Endothelial cell of umbilical vein (primary cell): Measurements from ENCODE around the gene GPR119. TPM values are rescaled to one million over a fixed set of nuclear protein-coding genes. Genes with fewer than 3 reads are reported as not detected.

Source experiments
- BruUV-seq: library from RNA; stranded (reverse); fragments of 400-500 nt; replicated peaks from 2 replicates; lab custom pipeline; 2021; lab: Mats Ljungman, UMichigan
- CTCF ChIA-PET: fragments of 300-600, 350-600 bp; sonication (Branson Sonifier 250); formaldehyde crosslinking; loops from one replicate; lab custom pipeline; 2021; ENCODE audit warnings: antibody characterized with exemption, inconsistent platforms; lab: Charles Lee
- POLR2A ChIA-PET: fragments of 300-600, 350-600 bp; sonication (Branson Sonifier 250); formaldehyde crosslinking; loops from one replicate; lab custom pipeline; 2021; ENCODE audit warnings: antibody characterized with exemption, inconsistent platforms; lab: Charles Lee
- DNase-seq: peaks from one replicate; pipeline ENCODE4 v3.0.0-alpha.2; 2011; ENCODE audit warnings: low read depth, low spot score
- FAIRE-seq: peaks from 2 replicates; lab custom pipeline; 2011; peaks lifted over from hg19 to GRCh38; lab: Jason Lieb, UNC
- H2AFZ ChIP-seq: 2 replicates; pipeline ENCODE4 v1.6.0; 2012; ENCODE audit warnings: low read depth, low read length, control low read depth, inconsistent platforms
- H3K27ac ChIP-seq: 2 replicates; pipeline ENCODE4 v1.5.1; 2011; ENCODE audit warnings: low read depth, mild to moderate bottlenecking, control low read depth, low read length, moderate library complexity; ENCODE audit not compliant: insufficient read depth
- H3K27me3 ChIP-seq, 2 experiments: 2 replicates each; pipeline versions ENCODE4 v1.6.0 to v1.6.1; 2011; ENCODE audit warnings: low read length in 2 of 2, mixed read lengths in 1 of 2; ENCODE audit not compliant: control insufficient read depth in 2 of 2, insufficient read depth in 2 of 2
- H3K36me3 ChIP-seq, 2 experiments: 2 replicates in 1 of 2; 3 replicates in 1 of 2; pipeline ENCODE4 v1.5.1; 2011; ENCODE audit warnings: low read length in 2 of 2, mild to moderate bottlenecking in 1 of 2, moderate library complexity in 1 of 2; ENCODE audit not compliant: control insufficient read depth in 2 of 2, insufficient read depth in 2 of 2; ENCODE audit errors: extremely low read depth in 1 of 2
- H3K4me1 ChIP-seq: 3 replicates; pipeline ENCODE4 v1.5.1; 2011; ENCODE audit warnings: mild to moderate bottlenecking, low read length; ENCODE audit not compliant: control insufficient read depth, insufficient read depth; ENCODE audit errors: extremely low read depth
- H3K4me2 ChIP-seq: 2 replicates; pipeline ENCODE4 v1.6.1; 2011; ENCODE audit warnings: low read length, control low read depth, mixed read lengths; ENCODE audit not compliant: insufficient read depth
- H3K4me3 ChIP-seq, 3 experiments: fragments of 200-600 bp in 1 of 3; sonication (generic), shearing (Covaris generic) in 1 of 3; replicated peaks in 1 of 3; 2 replicates each; pipeline ENCODE4 v1.5.1; 2011 to 2016; ENCODE audit warnings: control low read depth in 3 of 3, low read length in 3 of 3, mild to moderate bottlenecking in 2 of 3, inconsistent platforms in 1 of 3, low read depth in 1 of 3, moderate library complexity in 1 of 3; ENCODE audit not compliant: insufficient read depth in 1 of 3
- H3K79me2 ChIP-seq: 2 replicates; pipeline ENCODE4 v1.6.0; 2012; ENCODE audit warnings: low read length, inconsistent platforms; ENCODE audit not compliant: control insufficient read depth, insufficient read depth
- H3K9ac ChIP-seq: replicated peaks from 2 replicates; pipeline ENCODE3; 2011; ENCODE audit warnings: low read length, control low read depth; ENCODE audit not compliant: insufficient read depth; ENCODE audit errors: extremely low read depth
- H3K9me1 ChIP-seq: replicated peaks from 3 replicates; pipeline ENCODE4 v1.6.0; 2011; ENCODE audit warnings: mild to moderate bottlenecking, low read length; ENCODE audit not compliant: control insufficient read depth, insufficient read depth; ENCODE audit errors: extremely low read depth
- H3K9me3 ChIP-seq: replicated peaks from 2 replicates; pipeline ENCODE4 v1.5.1; 2012; ENCODE audit warnings: low read length, inconsistent platforms; ENCODE audit not compliant: control insufficient read depth, insufficient read depth
- H4K20me1 ChIP-seq: replicated peaks from 2 replicates; pipeline ENCODE3; 2011; ENCODE audit warnings: mild to moderate bottlenecking, low read length; ENCODE audit not compliant: control insufficient read depth, insufficient read depth; ENCODE audit errors: extremely low read depth
- CTCF ChIP-seq, 2 donors: IDR thresholded peaks; 1 replicate in 1 of 2; 2 replicates in 1 of 2; pipeline ENCODE4 v1.5.1; 2011; ENCODE audit warnings: low read length in 2 of 2, mild to moderate bottlenecking in 2 of 2, moderate library complexity in 2 of 2, control low read depth in 1 of 2, inconsistent platforms in 1 of 2, low read depth in 1 of 2; ENCODE audit not compliant: insufficient read depth in 1 of 2; ENCODE audit errors: extremely low read depth in 1 of 2
- EZH2 ChIP-seq: IDR thresholded peaks from 2 replicates; pipeline ENCODE4 v1.6.1; 2012; ENCODE audit warnings: borderline replicate concordance, low read depth, mild to moderate bottlenecking, moderate library complexity, low read length, inconsistent platforms; ENCODE audit not compliant: severe bottlenecking
- FOS ChIP-seq: IDR thresholded peaks from 2 replicates; pipeline ENCODE4 v1.6.1; 2011; ENCODE audit warnings: mild to moderate bottlenecking, low read length, moderate library complexity, borderline replicate concordance; ENCODE audit not compliant: insufficient read depth
- GATA2 ChIP-seq: IDR thresholded peaks from 2 replicates; pipeline ENCODE4 v1.7.0; 2011; ENCODE audit warnings: low read depth, mild to moderate bottlenecking, moderate library complexity, mixed read lengths, low read length; ENCODE audit not compliant: insufficient read length, insufficient read depth
- JUN ChIP-seq: IDR thresholded peaks from 2 replicates; pipeline ENCODE4 v1.6.1; 2011; ENCODE audit warnings: borderline replicate concordance, low read depth; ENCODE audit not compliant: insufficient read length, insufficient read depth
- MAX ChIP-seq: IDR thresholded peaks from 2 replicates; pipeline ENCODE4 v1.6.1; 2011; ENCODE audit not compliant: insufficient read depth, insufficient read length
- MYC ChIP-seq: IDR thresholded peaks from one replicate; pipeline ENCODE4 v1.6.1; 2011; ENCODE audit warnings: mild to moderate bottlenecking, low read depth, low read length
- POLR2A ChIP-seq: IDR thresholded peaks from 2 replicates; pipeline ENCODE4 v1.6.1; 2012; ENCODE audit warnings: low read depth, mild to moderate bottlenecking, control low read depth, low read length
- POLR2AphosphoS5 ChIP-seq: IDR thresholded peaks from 2 replicates; pipeline ENCODE4 v1.6.1; 2012; ENCODE audit warnings: low read depth, mild to moderate bottlenecking, control low read depth, low read length, moderate library complexity; ENCODE audit not compliant: insufficient read depth
- dilution Hi-C: fragments of 300-500 bp; cut with MboI; formaldehyde crosslinking; loops from one replicate; pipeline ENCODE4 v1.15.0; 2019; ENCODE audit warnings: low sequenced_read_pairs; ENCODE audit not compliant: extremely low pct_ligation_motif_present
- intact Hi-C: fragments of 100-400 bp; cut with micrococcal nuclease; formaldehyde crosslinking; loops from one replicate; pipeline ENCODE4 v1.10.0; 2022
- polyA plus RNA-seq, 4 experiments: library from polyadenylated mRNA; depleted of rRNA in 3 of 4; stranded (reverse) in 3 of 4; unstranded in 1 of 4; fragments of >200 nt; gene quantifications; 2 replicates each; pipeline versions ENCODE4 v1.2.1 to v1.2.3, GENCODE V29; 2011 to 2012; ENCODE audit warnings: missing spikeins in 1 of 4
- total RNA-seq: library from RNA; stranded (reverse); gene quantifications from 2 replicates; pipeline ENCODE4 v1.2.3, GENCODE V29; 2021

Gene GPR119
- total and polyA plus RNA-seq, 2 donors (not counting 3 experiments of a cell fraction or from before 2014, with no cell fraction given): not detected

DNA sequence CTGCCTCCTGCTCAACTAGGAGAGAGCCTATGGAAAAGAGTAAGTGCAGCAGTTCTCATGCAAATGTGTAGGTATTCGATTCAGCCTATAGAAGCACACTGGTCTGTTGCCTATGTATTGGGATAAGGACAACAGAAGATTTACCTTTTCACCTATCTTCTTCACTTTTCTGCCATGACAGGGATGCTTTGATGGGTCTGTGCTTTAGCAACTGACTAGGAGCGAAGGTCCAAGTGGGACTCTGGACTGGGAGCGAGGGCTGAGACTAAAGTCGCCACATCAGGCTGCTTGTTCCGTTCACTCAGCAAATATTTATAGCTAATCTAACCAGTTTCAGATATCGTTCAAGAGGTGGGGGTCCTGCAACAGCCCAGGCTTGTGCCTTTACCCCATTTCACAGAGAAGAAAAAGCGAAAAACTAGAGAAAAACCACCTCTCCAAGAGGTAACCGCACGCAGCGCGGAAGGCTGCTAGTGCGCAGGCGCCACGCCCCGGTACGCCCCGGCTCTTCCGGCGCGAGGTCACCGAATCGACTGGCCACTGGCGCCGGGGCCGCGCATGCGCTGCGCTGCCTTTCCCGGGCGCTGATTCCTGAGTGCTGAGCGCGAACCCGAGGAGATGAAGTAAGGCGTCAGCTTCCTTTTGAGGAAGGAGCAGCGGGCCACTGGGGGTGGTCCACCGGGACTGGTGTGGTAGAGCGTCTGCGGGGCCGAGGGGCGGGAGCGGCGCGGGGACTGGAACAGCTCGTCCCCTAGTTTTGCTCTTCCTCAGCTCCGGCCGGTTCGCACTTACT is 16.1 kb upstream of the GPR119 start, which contains the start of gene RBMX2:
RBMX2 (plus strand) TSS at position 573 of the 793 bp plus-strand sequence; CDS start at position 619, 46 bp downstream.
- Histone ChIP-seq H3K27ac (peak within 1 kb of the TSS; percentile 55), H2AFZ (peak within 1 kb of the TSS; percentile 98), H4K20me1 (no peaks in the 10 kb centered on the region), H3K9me3 (no peaks in the 10 kb centered on the region), H3K79me2 (peaks cover 10% of the 10 kb centered on the region), H3K4me3 (peak within 1 kb of the TSS; percentile 66 to 98 (median 95)), H3K9ac (peak within 1 kb of the TSS; percentile 89), H3K9me1 (no peaks in the 10 kb centered on the region), H3K4me1 (peaks cover 10% of the 10 kb centered on the region), H3K27me3 (no peaks in the 10 kb centered on the region), H3K36me3 (peaks cover 0 to 7% of the 10 kb centered on the region in 2 experiments), H3K4me2 (peak within 1 kb of the TSS; percentile 99)
- dilution Hi-C loops: no loop called here
- BruUV-seq: TSS peak; percentile 92
- FAIRE-seq: peak; percentile 90
- DNase-seq: peak; percentile 78
- no peak for TF ChIP-seq FOS
- peak; percentile 79 for TF ChIP-seq POLR2A
- TF ChIP-seq MYC: no peak
- no peak for TF ChIP-seq MAX
- no peak for TF ChIP-seq JUN
- no peak for TF ChIP-seq CTCF (IDR thresholded peaks at IDR 0.05; ENCODE audit: extremely low read depth in 1 of 2, insufficient read depth in 1 of 2, low read depth in 1 of 2, low read length in 2 of 2)
- TF ChIP-seq POLR2AphosphoS5: peak; percentile 39
- TF ChIP-seq GATA2: no peak
- no peak for TF ChIP-seq EZH2
- CTCF ChIA-PET: interaction anchor here (1.3 to 1.5 kb wide), 2 partner anchors 8 to 515 kb away, joined by 4 to 7 read pairs; no protein-coding TSS in a partner anchor
- intact Hi-C loops: loop anchor here (5.0 kb wide), 1 partner anchor 64 kb away; the partner anchor contains the start of gene SLC25A14
- POLR2A ChIA-PET: no interaction called here
